ENCODE results near the gene AHDC1. TPM values are rescaled to one million over a fixed set of nuclear protein-coding genes. Genes with fewer than 3 reads are reported as not detected.

AHDC1 gene
- total RNA-seq, 1 experiment from 2014 or later: 3.4 TPM

DNA sequence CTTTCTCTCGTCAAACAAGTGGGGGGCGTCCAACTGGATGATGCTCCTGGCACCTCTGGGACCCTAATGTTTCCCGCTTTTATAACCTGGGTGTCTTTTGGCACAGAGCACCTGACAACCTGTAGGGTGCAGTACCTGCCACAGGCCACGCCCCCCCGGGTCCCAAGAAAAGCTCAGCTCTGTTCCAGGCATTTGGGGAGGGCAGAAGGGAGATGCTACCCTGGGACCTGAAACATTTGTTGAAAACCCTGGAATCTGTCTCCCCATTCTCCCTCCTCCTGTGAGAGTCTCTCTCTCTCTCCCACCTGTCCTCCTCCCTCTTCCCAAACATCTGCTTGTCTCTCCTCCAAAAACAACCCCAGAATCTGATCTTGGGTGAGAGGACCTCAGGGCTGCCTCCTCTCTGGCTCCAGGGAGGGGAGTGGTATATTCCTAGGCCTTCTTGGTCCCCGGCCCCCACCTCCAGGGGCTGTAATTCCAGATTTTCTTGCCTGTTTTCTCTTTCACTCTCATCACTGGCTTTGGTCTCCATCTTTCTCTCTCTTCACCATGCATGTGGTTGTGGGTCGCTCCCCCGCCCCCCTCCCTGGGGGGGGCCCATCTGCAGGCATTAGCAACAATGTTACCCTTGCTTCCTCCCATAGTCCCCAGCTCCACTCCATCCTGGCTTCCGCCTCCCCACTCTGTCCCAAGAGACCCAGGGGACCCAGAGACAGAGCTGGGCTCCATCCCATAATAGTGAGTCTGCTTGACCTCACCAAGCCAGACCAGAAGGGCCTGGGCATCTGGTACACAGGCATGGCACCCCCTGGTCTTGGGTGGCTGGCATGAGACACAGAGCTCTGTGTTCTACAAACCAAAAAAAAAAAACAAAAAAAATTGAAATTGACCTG, 4.1 kb downstream of the AHDC1 start:
- DNase-seq (ENCODE audit: low spot score): no peak

GRCh38 chr1:27598902-27599528, 4.9 kb downstream of the AHDC1 start:
- peak; percentile 60 for DNase-seq (ENCODE audit: low spot score)

- no peak for DNase-seq (ENCODE audit: low spot score)
Measured at GRCh38 chr1:27598295-27598687, 5.7 kb downstream of the AHDC1 start.

DNA sequence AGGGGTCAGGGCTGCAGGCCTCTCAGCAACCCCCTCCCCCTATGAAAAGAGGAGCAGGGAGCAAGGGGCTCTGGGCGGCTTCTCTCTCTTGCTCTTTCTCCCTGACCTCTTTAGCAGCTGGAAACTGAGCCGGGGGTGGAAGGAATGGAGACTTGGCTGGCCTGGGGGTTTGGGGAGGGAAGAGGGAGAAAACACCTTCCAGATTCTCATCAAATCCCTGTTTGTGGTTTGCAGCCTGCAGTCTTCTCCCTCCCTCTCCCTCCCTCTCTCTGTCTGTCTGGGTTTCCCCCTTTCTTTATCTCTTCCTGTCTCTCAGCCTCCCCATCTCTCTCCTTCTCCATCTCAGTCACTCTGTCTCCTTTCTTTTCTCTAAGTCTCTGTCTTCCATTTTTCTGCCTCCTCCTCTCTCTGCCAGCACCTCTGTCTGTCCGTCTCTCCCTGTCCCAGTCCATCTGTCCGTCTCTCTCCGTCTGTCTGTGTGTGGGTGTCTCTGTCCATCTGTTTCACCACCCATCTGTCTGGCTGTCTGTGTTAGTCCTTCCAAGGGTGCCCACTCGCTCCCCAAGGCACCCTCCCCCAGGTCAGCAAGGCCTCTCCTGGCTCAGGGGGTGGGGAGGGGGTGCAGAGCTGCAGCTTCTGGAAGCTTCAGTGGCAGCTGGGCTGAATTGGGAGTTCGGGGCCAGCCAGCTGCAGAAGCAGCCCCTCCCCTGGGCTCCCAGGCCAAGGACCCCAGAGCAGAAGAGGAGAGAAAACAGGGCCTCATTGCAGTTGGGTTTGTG, 6.2 kb downstream of the AHDC1 start:
- DNase-seq (ENCODE audit: low spot score): no peak

GRCh38 chr1:27596986-27597385, 7.0 kb downstream of the AHDC1 start:
- DNase-seq (ENCODE audit: low spot score): no peak

GRCh38 chr1:27596261-27596660, 7.7 kb downstream of the AHDC1 start:
- DNase-seq (ENCODE audit: low spot score): no peak

- no peak for DNase-seq (ENCODE audit: low spot score)
Measured at GRCh38 chr1:27595597-27595996, 8.3 kb downstream of the AHDC1 start.

GRCh38 chr1:27594564-27595510, 9.1 kb downstream of the AHDC1 start:
- DNase-seq (ENCODE audit: low spot score): peak; percentile 30

- no peak for DNase-seq (ENCODE audit: low spot score)
Measured at GRCh38 chr1:27593678-27594563, 10.0 kb downstream of the AHDC1 start.

- DNase-seq (ENCODE audit: low spot score): no peak
Measured at GRCh38 chr1:27592931-27593677, 10.8 kb downstream of the AHDC1 start.

DNA sequence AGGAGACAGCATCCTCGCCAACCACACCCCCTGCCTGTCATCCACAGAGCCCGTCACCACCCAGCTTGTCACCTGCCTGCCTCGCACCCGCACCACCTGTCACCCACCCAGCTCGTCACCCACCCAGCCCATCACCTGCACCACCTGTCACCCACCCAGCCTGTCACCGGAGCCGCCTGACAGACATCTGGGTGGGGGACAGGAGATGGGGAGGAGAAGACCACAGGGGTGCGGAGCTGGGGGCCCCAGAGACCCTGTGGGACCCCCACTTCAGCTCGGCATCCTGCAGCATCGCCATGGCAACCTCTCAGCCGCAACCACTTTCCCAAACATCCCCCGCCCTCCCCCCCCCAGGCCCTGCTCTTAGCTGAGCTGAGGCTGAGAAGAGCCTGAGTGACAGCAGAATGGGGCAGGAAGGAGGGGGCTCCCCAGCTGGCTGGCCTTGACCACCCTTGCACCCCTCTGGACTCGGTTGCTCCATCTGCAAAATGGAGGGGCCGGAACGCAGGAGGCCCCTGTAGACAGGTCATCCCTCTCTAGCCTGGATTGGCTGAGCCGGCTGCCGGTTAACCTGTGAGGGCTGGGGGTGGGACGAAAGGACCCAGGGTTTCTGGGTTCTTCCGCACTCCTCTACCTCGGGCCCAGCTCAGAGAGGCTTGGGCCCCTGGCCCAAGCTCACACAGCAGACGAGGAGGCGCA, 11.6 kb downstream of the AHDC1 start:
- no peak for DNase-seq (ENCODE audit: low spot score)

- DNase-seq (ENCODE audit: low spot score): no peak
Measured at GRCh38 chr1:27591622-27592021, 12.3 kb downstream of the AHDC1 start.

GRCh38 chr1:27590917-27591508, 12.9 kb downstream of the AHDC1 start:
- peak; percentile 45 for DNase-seq (ENCODE audit: low spot score)

- peak; percentile 81 for DNase-seq (ENCODE audit: low spot score)
Measured at GRCh38 chr1:27589841-27590426, 14.0 kb downstream of the AHDC1 start.

DNA sequence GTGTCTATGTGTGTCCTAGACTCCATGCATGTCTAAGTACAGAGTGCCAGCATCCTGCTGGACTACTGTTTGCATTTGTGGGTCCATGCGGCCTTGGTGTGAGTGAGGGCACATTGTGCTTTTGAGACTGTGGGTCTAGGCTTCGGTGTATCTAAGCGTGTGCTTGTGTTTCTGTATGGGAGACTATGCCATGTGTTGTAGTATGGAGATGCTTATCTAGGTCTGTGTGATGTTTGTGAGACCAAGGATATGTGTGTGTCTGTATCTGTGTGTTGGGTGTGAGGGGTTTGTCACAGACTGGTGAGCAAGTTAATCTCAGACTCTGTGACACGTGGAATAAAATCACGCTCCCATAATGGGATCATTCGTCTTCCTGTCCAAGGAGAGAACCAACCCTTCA, 14.5 kb downstream of the AHDC1 start:
- no peak for DNase-seq (ENCODE audit: low spot score)

- no peak for DNase-seq (ENCODE audit: low spot score)
Measured at GRCh38 chr1:27588256-27589232, 15.4 kb downstream of the AHDC1 start.

GRCh38 chr1:27585684-27586083, 18.3 kb downstream of the AHDC1 start:
- no peak for DNase-seq (ENCODE audit: low spot score)
